HG03280 (cell line): ENCODE data around the gene CERS4.
"Not testable (repeated sequence)": the region's sequence is repeated elsewhere in the genome, so short reads cannot be mapped to it uniquely, and the experiment has no call there.

Source experiments
- ATAC-seq: cut with Tn5 transposase; IDR thresholded peaks from one replicate; pipeline ENCODE4 v1.9.1; 2021; ENCODE audit warnings: mild to moderate bottlenecking, moderate library complexity; ENCODE audit not compliant: unreplicated experiment

CERS4 gene

GRCh38 chr19:8259142-8259921 lies 50.2 kb downstream of the CERS4 start:
- ATAC-seq = no peak

- no peak for ATAC-seq
These were observed 50.7 kb downstream of the CERS4 start for GRCh38 chr19:8259922-8260247.

- ATAC-seq = no peak
These were observed 52.2 kb downstream of the CERS4 start for GRCh38 chr19:8261347-8261746.

GRCh38 chr19:8261881-8262280 lies 52.7 kb downstream of the CERS4 start:
- no peak for ATAC-seq

- ATAC-seq = no peak
These were observed 53.3 kb downstream of the CERS4 start for GRCh38 chr19:8262431-8262830.

GRCh38 chr19:8264248-8264647 lies 55.1 kb downstream of the CERS4 start:
- not testable (repeated sequence) for ATAC-seq

- no peak for ATAC-seq
These were observed 56.7 kb downstream of the CERS4 start for GRCh38 chr19:8265872-8266271.

- ATAC-seq = no peak
These were observed 60.6 kb downstream of the CERS4 start for GRCh38 chr19:8269724-8270123.

GRCh38 chr19:8276508-8276907 lies 67.3 kb downstream of the CERS4 start:
- ATAC-seq = not testable (repeated sequence)

GRCh38 chr19:8291337-8291736 lies 82.2 kb downstream of the CERS4 start:
- ATAC-seq = not testable (repeated sequence)

GRCh38 chr19:8302357-8302691 lies 93.2 kb downstream of the CERS4 start:
- no peak for ATAC-seq

GRCh38 chr19:8302734-8303133 lies 93.6 kb downstream of the CERS4 start:
- ATAC-seq = no peak

- ATAC-seq = no peak
These were observed 95.9 kb downstream of the CERS4 start for GRCh38 chr19:8304841-8305621.

GRCh38 chr19:8305798-8306197 lies 96.6 kb downstream of the CERS4 start:
- ATAC-seq = no peak

- no peak for ATAC-seq
These were observed 97.3 kb downstream of the CERS4 start for GRCh38 chr19:8306235-8307054.

GRCh38 chr19:8307400-8307964 lies 98.3 kb downstream of the CERS4 start:
- no peak for ATAC-seq

- ATAC-seq = peak; percentile 86
These were observed 99.0 kb downstream of the CERS4 start, which contains the start of gene CD320 for GRCh38 chr19:8307965-8308866. TSS of gene CD320 (minus strand) at chr19:8308358. CDS start at chr19:8308290, 68 bp downstream.

GRCh38 chr19:8308891-8309291 lies 99.7 kb downstream of the CERS4 start:
- no peak for ATAC-seq

GRCh38 chr19:8310342-8311055 lies 101.3 kb downstream of the CERS4 start:
- no peak for ATAC-seq
